Measurements from ENCODE around the gene PLCB2. TPM values are rescaled to one million over a fixed set of nuclear protein-coding genes. Genes with fewer than 3 reads are reported as not detected.

The PLCB2 gene
- total and polyA plus RNA-seq, 2 donors (not counting 3 experiments of a cell fraction or from before 2014, with no cell fraction given) = 1.5 to 1.6 TPM

- peaks cover 0 to 6% of the 10 kb centered on the region in 2 experiments for H3K36me3 ChIP-seq (ENCODE audit: control insufficient read depth in 2 of 2, extremely low read depth in 1 of 2, insufficient read depth in 2 of 2, low read length in 2 of 2)
- peak overlapping the region; percentile 94 for H3K27ac ChIP-seq (ENCODE audit: insufficient read depth, low read depth, low read length)
- H3K9me3 ChIP-seq (replicated peaks; ENCODE audit: control insufficient read depth, insufficient read depth, low read length) = no peaks in the 10 kb centered on the region
- H4K20me1 ChIP-seq (replicated peaks; ENCODE audit: control insufficient read depth, extremely low read depth, insufficient read depth, low read length) = no peaks in the 10 kb centered on the region
- peaks cover 11% of the 10 kb centered on the region for H3K79me2 ChIP-seq (ENCODE audit: control insufficient read depth, insufficient read depth, low read length)
- H3K4me1 ChIP-seq (ENCODE audit: control insufficient read depth, extremely low read depth, insufficient read depth, low read length) = peaks cover 63% of the 10 kb centered on the region
- ChIA-PET POLR2A (interaction anchor here (0.8 to 2.1 kb wide), 3 partner anchors 12 to 25 kb away, joined by 3 to 12 read pairs (median 6); no protein-coding TSS in a partner anchor), CTCF (interaction anchor here (0.7 to 9.1 kb wide), 17 partner anchors 9 to 156 kb away, joined by 3 to 287 read pairs (median 8); partner anchors contain the start of genes BAHD1, DISP2, INAFM2 and KNSTRN)
- FAIRE-seq (peak; percentile 77), DNase-seq (ENCODE audit: low read depth, low spot score) (peak; percentile 67)
- H2AFZ ChIP-seq (ENCODE audit: low read depth, low read length) = peak overlapping the region; percentile 65
- peak overlapping the region; percentile 86 for H3K9ac ChIP-seq (replicated peaks; ENCODE audit: extremely low read depth, insufficient read depth, low read length)
- H3K27me3 ChIP-seq (ENCODE audit: control insufficient read depth in 2 of 2, insufficient read depth in 2 of 2, low read length in 2 of 2) = no peaks in the 10 kb centered on the region
- BruUV-seq (replicated peaks) = TSS peak; percentile 32
- H3K4me3 ChIP-seq (replicated peaks in 1 of 3; ENCODE audit: insufficient read depth in 1 of 3, low read depth in 1 of 3, low read length in 3 of 3) = peak overlapping the region; percentile 12 to 57 (median 20)
- TF ChIP-seq JUN (IDR thresholded peaks at IDR 0.05; ENCODE audit: borderline replicate concordance, insufficient read depth, insufficient read length, low read depth) = no peak
- no peak for TF ChIP-seq POLR2A (IDR thresholded peaks at IDR 0.05; ENCODE audit: low read depth, low read length)
- no peak for TF ChIP-seq GATA2 (IDR thresholded peaks at IDR 0.05; ENCODE audit: insufficient read depth, insufficient read length, low read depth, low read length)
- no peak for TF ChIP-seq EZH2 (IDR thresholded peaks at IDR 0.05; ENCODE audit: borderline replicate concordance, low read depth, low read length, severe bottlenecking)
- TF ChIP-seq CTCF (IDR thresholded peaks at IDR 0.05; ENCODE audit: extremely low read depth in 1 of 2, insufficient read depth in 1 of 2, low read depth in 1 of 2, low read length in 2 of 2) = no peak
- TF ChIP-seq POLR2AphosphoS5 (IDR thresholded peaks at IDR 0.05; ENCODE audit: insufficient read depth, low read depth, low read length) = no peak
- TF ChIP-seq MYC (IDR thresholded peaks at IDR 0.05; ENCODE audit: low read depth, low read length) = no peak
- no peak for TF ChIP-seq MAX (IDR thresholded peaks at IDR 0.05; ENCODE audit: insufficient read depth, insufficient read length)
- no peak for TF ChIP-seq FOS (IDR thresholded peaks at IDR 0.05; ENCODE audit: borderline replicate concordance, insufficient read depth, low read length)
- H3K4me2 ChIP-seq (ENCODE audit: insufficient read depth, low read length) = peak overlapping the region; percentile 44
- intact Hi-C loops (cut with micrococcal nuclease) (no loop called here), dilution Hi-C loops (cut with MboI; ENCODE audit: extremely low pct_ligation_motif_present, low sequenced_read_pairs) (no loop called here)
- no peaks in the 10 kb centered on the region for H3K9me1 ChIP-seq (replicated peaks; ENCODE audit: control insufficient read depth, extremely low read depth, insufficient read depth, low read length)
Measured at GRCh38 chr15:40340038-40340739, 32.5 kb upstream of the PLCB2 start.

Data from endothelial cell of umbilical vein (primary cell).